Measurements from ENCODE around the gene SPRTN. TPM values are rescaled to one million over a fixed set of nuclear protein-coding genes. Genes with fewer than 3 reads are reported as not detected.

SPRTN gene
- total RNA-seq, result 10 to 100 TPM; 19.3 to 19.6 TPM

GRCh38 chr1:231338270-231339128 lies at the start of gene SPRTN:
SPRTN (plus strand) TSS chr1:231338293; CDS start chr1:231338384, 91 bp downstream.
- H3K4me1 Mint-ChIP-seq, result peaks cover 52% of the 10 kb centered on the region

GRCh38 chr1:231295938-231296337 lies 42.2 kb upstream of the SPRTN start:
- Mint-ChIP-seq H3K4me3 (no peak overlapping the region), H3K27me3 (no peaks in the 10 kb centered on the region), H3K36me3 (no peaks in the 10 kb centered on the region), H3K4me1 (no peaks in the 10 kb centered on the region), H3K27ac (no peak overlapping the region), H3K9me3 (ENCODE audit: low read depth) (no peaks in the 10 kb centered on the region)
- ATAC-seq (no peak), DNase-seq (no peak)
- CTCF ChIA-PET, result no interaction called here

More at GRCh38 chr1:231338270-231339128, at the start of gene SPRTN:
- peaks cover 3% of the 10 kb centered on the region for H3K27me3 Mint-ChIP-seq
- peak within 1 kb of the TSS; percentile 98 for H3K27ac Mint-ChIP-seq
- H3K36me3 Mint-ChIP-seq, result peaks cover 32% of the 10 kb centered on the region
- no peak for DNase-seq
- H3K9me3 Mint-ChIP-seq (ENCODE audit: low read depth), result no peaks in the 10 kb centered on the region
- CTCF ChIA-PET, result interaction anchor here (0.7 to 3.7 kb wide), 17 partner anchors 8 to 278 kb away, joined by 3 to 18 read pairs (median 3); partner anchors contain the start of gene EGLN1
- no peak for ATAC-seq
- H3K4me3 Mint-ChIP-seq, result peak within 1 kb of the TSS; percentile 97

- Mint-ChIP-seq H3K27me3 (no peaks in the 10 kb centered on the region), H3K4me1 (no peaks in the 10 kb centered on the region), H3K27ac (no peak overlapping the region), H3K4me3 (no peak overlapping the region), H3K36me3 (no peaks in the 10 kb centered on the region), H3K9me3 (ENCODE audit: low read depth) (no peaks in the 10 kb centered on the region)
- CTCF ChIA-PET, result interaction anchor here (2.5 kb wide), 1 partner anchor 12 kb away, joined by 6 read pairs; no protein-coding TSS in a partner anchor
- DNase-seq (no peak), ATAC-seq (no peak)
Observed at GRCh38 chr1:231301990-231302389, 36.1 kb upstream of the SPRTN start.

GRCh38 chr1:231310391-231310934 lies 27.6 kb upstream of the SPRTN start:
- no peak for DNase-seq
- no peaks in the 10 kb centered on the region for H3K27me3 Mint-ChIP-seq
- no peak overlapping the region for H3K4me3 Mint-ChIP-seq
- no peak for ATAC-seq
- no peaks in the 10 kb centered on the region for H3K9me3 Mint-ChIP-seq (ENCODE audit: low read depth)
- H3K27ac Mint-ChIP-seq, result no peak overlapping the region
- CTCF ChIA-PET, result no interaction called here
- no peaks in the 10 kb centered on the region for H3K4me1 Mint-ChIP-seq
- H3K36me3 Mint-ChIP-seq, result no peaks in the 10 kb centered on the region

GRCh38 chr1:231311720-231312431 lies 26.2 kb upstream of the SPRTN start:
- no peak overlapping the region for H3K4me3 Mint-ChIP-seq
- no peaks in the 10 kb centered on the region for H3K4me1 Mint-ChIP-seq
- no peaks in the 10 kb centered on the region for H3K36me3 Mint-ChIP-seq
- ATAC-seq (no peak), DNase-seq (peak; percentile 38)
- no peak overlapping the region for H3K27ac Mint-ChIP-seq
- CTCF ChIA-PET, result no interaction called here
- no peaks in the 10 kb centered on the region for H3K27me3 Mint-ChIP-seq
- H3K9me3 Mint-ChIP-seq (ENCODE audit: low read depth), result no peaks in the 10 kb centered on the region

- ATAC-seq (no peak), DNase-seq (peak; percentile 28)
- CTCF ChIA-PET, result no interaction called here
- no peaks in the 10 kb centered on the region for H3K4me1 Mint-ChIP-seq
- H3K9me3 Mint-ChIP-seq (ENCODE audit: low read depth), result no peaks in the 10 kb centered on the region
- H3K27ac Mint-ChIP-seq, result no peak overlapping the region
- no peaks in the 10 kb centered on the region for H3K36me3 Mint-ChIP-seq
- no peaks in the 10 kb centered on the region for H3K27me3 Mint-ChIP-seq
- no peak overlapping the region for H3K4me3 Mint-ChIP-seq
Observed at GRCh38 chr1:231312432-231312788, 25.7 kb upstream of the SPRTN start.

- CTCF ChIA-PET, result interaction anchor here (2.2 kb wide), 1 partner anchor 11 kb away, joined by 6 read pairs; no protein-coding TSS in a partner anchor
- Mint-ChIP-seq H3K4me3 (no peak overlapping the region), H3K36me3 (no peaks in the 10 kb centered on the region), H3K27ac (no peak overlapping the region), H3K27me3 (no peaks in the 10 kb centered on the region), H3K9me3 (ENCODE audit: low read depth) (no peaks in the 10 kb centered on the region), H3K4me1 (no peaks in the 10 kb centered on the region)
- no peak for ATAC-seq
- peak; percentile 22 for DNase-seq
Observed at GRCh38 chr1:231313661-231314060, 24.4 kb upstream of the SPRTN start.

GRCh38 chr1:231315887-231316286 lies 22.2 kb upstream of the SPRTN start:
- no peak overlapping the region for H3K4me3 Mint-ChIP-seq
- no peak overlapping the region for H3K27ac Mint-ChIP-seq
- CTCF ChIA-PET, result interaction anchor here (0.6 to 3.4 kb wide), 14 partner anchors 15 to 292 kb away, joined by 3 to 18 read pairs (median 4); partner anchors contain the start of genes EXOC8 and SPRTN
- H3K36me3 Mint-ChIP-seq, result no peaks in the 10 kb centered on the region
- peak; percentile 57 for DNase-seq
- H3K4me1 Mint-ChIP-seq, result no peaks in the 10 kb centered on the region
- no peaks in the 10 kb centered on the region for H3K27me3 Mint-ChIP-seq
- H3K9me3 Mint-ChIP-seq (ENCODE audit: low read depth), result no peaks in the 10 kb centered on the region
- peak; percentile 86 for ATAC-seq

- CTCF ChIA-PET, result interaction anchor here (1.0 to 3.4 kb wide), 7 partner anchors 19 to 288 kb away, joined by 3 to 18 read pairs (median 4); partner anchors contain the start of genes EXOC8 and SPRTN
- no peak overlapping the region for H3K27ac Mint-ChIP-seq
- no peaks in the 10 kb centered on the region for H3K9me3 Mint-ChIP-seq (ENCODE audit: low read depth)
- peak; percentile 31 for DNase-seq
- H3K27me3 Mint-ChIP-seq, result no peaks in the 10 kb centered on the region
- no peaks in the 10 kb centered on the region for H3K4me1 Mint-ChIP-seq
- no peaks in the 10 kb centered on the region for H3K36me3 Mint-ChIP-seq
- ATAC-seq, result no peak
- H3K4me3 Mint-ChIP-seq, result no peak overlapping the region
Observed at GRCh38 chr1:231317306-231318014, 20.6 kb upstream of the SPRTN start.

GRCh38 chr1:231318015-231318355 lies 20.1 kb upstream of the SPRTN start:
- Mint-ChIP-seq H3K27ac (no peak overlapping the region), H3K27me3 (no peaks in the 10 kb centered on the region), H3K4me1 (no peaks in the 10 kb centered on the region), H3K4me3 (no peak overlapping the region), H3K9me3 (ENCODE audit: low read depth) (no peaks in the 10 kb centered on the region), H3K36me3 (no peaks in the 10 kb centered on the region)
- ATAC-seq, result no peak
- CTCF ChIA-PET, result interaction anchor here (1.0 to 3.4 kb wide), 4 partner anchors 19 to 284 kb away, joined by 3 to 18 read pairs (median 4); partner anchors contain the start of genes EXOC8 and SPRTN
- no peak for DNase-seq

- CTCF ChIA-PET, result interaction anchor here (1.0 to 1.2 kb wide), 2 partner anchors 37 to 271 kb away, joined by 3 to 5 read pairs; no protein-coding TSS in a partner anchor
- H3K36me3 Mint-ChIP-seq, result no peaks in the 10 kb centered on the region
- no peak overlapping the region for H3K4me3 Mint-ChIP-seq
- H3K27me3 Mint-ChIP-seq, result no peaks in the 10 kb centered on the region
- ATAC-seq (no peak), DNase-seq (peak; percentile 29)
- H3K4me1 Mint-ChIP-seq, result no peaks in the 10 kb centered on the region
- H3K27ac Mint-ChIP-seq, result no peak overlapping the region
- H3K9me3 Mint-ChIP-seq (ENCODE audit: low read depth), result no peaks in the 10 kb centered on the region
Observed at GRCh38 chr1:231318568-231318967, 19.5 kb upstream of the SPRTN start.

- Mint-ChIP-seq H3K27ac (no peak overlapping the region), H3K9me3 (ENCODE audit: low read depth) (no peaks in the 10 kb centered on the region), H3K27me3 (no peaks in the 10 kb centered on the region), H3K36me3 (no peaks in the 10 kb centered on the region), H3K4me3 (no peak overlapping the region), H3K4me1 (no peaks in the 10 kb centered on the region)
- DNase-seq, result peak; percentile 14
- no peak for ATAC-seq
- CTCF ChIA-PET, result interaction anchor here (1.2 to 1.3 kb wide), 2 partner anchors 15 to 271 kb away, joined by 3 read pairs; no protein-coding TSS in a partner anchor
Observed at GRCh38 chr1:231319080-231319479, 19.0 kb upstream of the SPRTN start.
